Loucy (cell line): ENCODE data around the gene LDLRAD4.

ENCODE experiments used
- CTCF ChIP-seq: fragments of 200-600 bp; sonication (generic); conservative IDR thresholded peaks from 2 replicates; pipeline ENCODE4 v1.5.1; 2014; ENCODE audit warnings: mild to moderate bottlenecking, antibody characterized with exemption, low read length
- EZH2phosphoT487 ChIP-seq: fragments of 200-600 bp; IDR thresholded peaks from 2 replicates; pipeline ENCODE4 v1.6.1; 2018; ENCODE audit warnings: antibody characterized with exemption, mild to moderate bottlenecking, moderate library complexity, borderline replicate concordance

- no peak for TF ChIP-seq CTCF
- no peak for TF ChIP-seq EZH2phosphoT487
These were observed 11.3 kb upstream of the LDLRAD4 start for GRCh38 chr18:13207294-13207693.
